Stimulated activated naive CD8-positive, alpha-beta T cell treated with anti-CD3 and anti-CD28 coated beads, Interleukin-15, Interleukin-2, amounts not matched to agents 100 ng/mL and 50 ng/mL, for 24 hours (primary cell): Measurements from ENCODE around the gene RTN4RL1.

Source experiments
- H3K27ac Mint-ChIP-seq: one replicate; pipeline ENCODE4 v1.8.0; 2021; ENCODE audit warnings: mild to moderate bottlenecking, mixed read lengths
- H3K27me3 Mint-ChIP-seq: one replicate; pipeline ENCODE4 v1.8.0; 2021; ENCODE audit warnings: mixed read lengths
- H3K36me3 Mint-ChIP-seq: one replicate; pipeline ENCODE4 v1.8.0; 2021; ENCODE audit warnings: low read depth, mixed read lengths
- H3K4me1 Mint-ChIP-seq: one replicate; pipeline ENCODE4 v1.8.0; 2021; ENCODE audit warnings: low read depth, mixed read lengths
- H3K4me3 Mint-ChIP-seq: one replicate; pipeline ENCODE4 v1.8.0; 2021; ENCODE audit warnings: mild to moderate bottlenecking, mixed read lengths
- H3K9me3 Mint-ChIP-seq: one replicate; pipeline ENCODE4 v1.8.0; 2021; ENCODE audit warnings: mixed read lengths

The RTN4RL1 gene

DNA sequence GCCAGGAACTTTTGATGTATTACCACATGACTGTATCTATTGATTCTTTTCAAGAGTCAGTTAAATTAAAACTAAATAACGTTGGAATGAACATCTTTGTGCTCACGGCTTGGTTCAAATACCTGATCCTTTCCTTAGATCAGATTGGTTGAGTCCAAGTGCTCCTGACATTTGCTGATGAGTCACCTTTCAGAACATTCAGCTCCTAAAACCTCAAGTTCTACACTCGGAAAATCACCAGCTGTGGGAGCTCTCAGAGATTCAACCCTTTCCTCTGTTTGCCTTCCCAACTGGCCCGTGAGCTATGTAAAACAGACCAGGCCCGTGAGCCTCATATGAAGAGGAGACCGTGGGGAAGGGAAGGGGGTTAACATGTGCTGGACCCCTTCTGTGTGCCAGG, 68.1 kb downstream of the RTN4RL1 start:
- H3K27ac Mint-ChIP-seq = no peak overlapping the region
- no peaks in the 10 kb centered on the region for H3K9me3 Mint-ChIP-seq
- H3K4me1 Mint-ChIP-seq = no peaks in the 10 kb centered on the region
- H3K36me3 Mint-ChIP-seq = no peaks in the 10 kb centered on the region
- H3K27me3 Mint-ChIP-seq = no peaks in the 10 kb centered on the region
- H3K4me3 Mint-ChIP-seq = no peak overlapping the region

GRCh38 chr17:1956134-1956533, 69.0 kb downstream of the RTN4RL1 start:
- H3K27me3 Mint-ChIP-seq = no peaks in the 10 kb centered on the region
- H3K4me1 Mint-ChIP-seq = no peaks in the 10 kb centered on the region
- H3K4me3 Mint-ChIP-seq = no peak overlapping the region
- no peak overlapping the region for H3K27ac Mint-ChIP-seq
- H3K9me3 Mint-ChIP-seq = no peaks in the 10 kb centered on the region
- H3K36me3 Mint-ChIP-seq = no peaks in the 10 kb centered on the region

- no peaks in the 10 kb centered on the region for H3K36me3 Mint-ChIP-seq
Observed at GRCh38 chr17:1953831-1954230, 71.3 kb downstream of the RTN4RL1 start.

DNA sequence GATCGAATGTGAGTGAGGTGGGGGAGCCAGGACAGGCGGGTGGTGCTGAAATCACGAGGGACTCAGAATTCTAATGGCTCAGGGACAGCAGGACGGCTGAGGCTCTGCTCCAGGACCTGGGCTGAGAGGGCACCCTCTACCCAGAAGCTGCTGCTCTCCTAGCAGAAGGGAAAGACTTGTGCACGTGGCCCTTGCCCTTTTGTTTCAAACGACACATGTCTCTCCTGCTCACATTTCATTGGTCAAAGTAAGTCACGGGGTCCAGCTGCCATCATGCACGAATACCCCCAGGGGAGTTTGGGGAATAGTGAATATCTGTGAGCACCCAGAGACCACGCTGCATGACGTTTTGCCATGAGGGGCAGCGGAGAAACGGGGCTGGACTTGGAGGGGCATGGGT, 73.2 kb downstream of the RTN4RL1 start:
- no peak overlapping the region for H3K4me3 Mint-ChIP-seq
- no peaks in the 10 kb centered on the region for H3K9me3 Mint-ChIP-seq
- H3K4me1 Mint-ChIP-seq = no peaks in the 10 kb centered on the region
- H3K36me3 Mint-ChIP-seq = no peaks in the 10 kb centered on the region
- no peak overlapping the region for H3K27ac Mint-ChIP-seq
- H3K27me3 Mint-ChIP-seq = no peaks in the 10 kb centered on the region

More at GRCh38 chr17:1953831-1954230, 71.3 kb downstream of the RTN4RL1 start:
- no peaks in the 10 kb centered on the region for H3K27me3 Mint-ChIP-seq
- no peak overlapping the region for H3K27ac Mint-ChIP-seq
- H3K4me3 Mint-ChIP-seq = no peak overlapping the region
- H3K4me1 Mint-ChIP-seq = no peaks in the 10 kb centered on the region
- no peaks in the 10 kb centered on the region for H3K9me3 Mint-ChIP-seq

DNA sequence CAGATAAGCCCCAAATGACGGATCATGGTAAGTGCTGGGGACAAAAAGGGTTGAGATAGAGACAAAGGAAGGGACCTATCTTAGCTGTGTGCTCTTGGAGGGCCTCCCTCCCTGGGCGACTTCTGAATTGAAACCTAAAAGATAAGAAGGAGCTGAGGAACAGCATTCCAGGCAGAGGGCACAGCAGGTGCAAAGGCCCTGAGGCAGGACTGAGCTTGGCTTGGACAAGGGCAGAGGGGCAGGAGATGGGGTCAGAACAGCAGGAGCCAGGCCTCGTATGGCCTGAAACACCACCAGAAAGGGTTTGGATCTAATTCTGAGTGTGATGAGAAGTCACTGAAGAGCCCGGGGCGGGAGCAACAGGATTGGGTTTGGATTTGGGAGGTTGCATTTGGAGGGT, 75.4 kb downstream of the RTN4RL1 start:
- Mint-ChIP-seq H3K9me3 (no peaks in the 10 kb centered on the region), H3K27me3 (no peaks in the 10 kb centered on the region), H3K27ac (no peak overlapping the region), H3K4me1 (no peaks in the 10 kb centered on the region), H3K36me3 (no peaks in the 10 kb centered on the region), H3K4me3 (no peak overlapping the region)

DNA sequence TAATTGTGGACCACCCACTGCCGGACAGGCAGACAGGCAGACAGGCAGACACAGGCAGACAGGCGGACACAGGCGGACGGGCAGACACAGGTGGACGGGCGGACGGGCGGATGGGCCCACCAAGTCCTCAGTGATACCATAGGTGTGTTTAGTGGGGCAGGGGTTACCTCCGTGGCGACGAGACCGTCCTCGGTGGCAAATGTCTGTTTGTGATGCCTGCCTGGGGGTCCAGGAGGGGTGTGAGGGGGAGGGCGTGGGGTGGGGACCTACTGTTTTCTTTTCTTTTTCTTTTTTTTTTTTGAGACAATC, 76.7 kb downstream of the RTN4RL1 start:
- Mint-ChIP-seq H3K27ac (no peak overlapping the region), H3K4me3 (no peak overlapping the region), H3K4me1 (no peaks in the 10 kb centered on the region), H3K27me3 (no peaks in the 10 kb centered on the region), H3K36me3 (no peaks in the 10 kb centered on the region), H3K9me3 (no peaks in the 10 kb centered on the region)

- Mint-ChIP-seq H3K4me3 (no peak overlapping the region), H3K36me3 (no peaks in the 10 kb centered on the region), H3K4me1 (no peaks in the 10 kb centered on the region), H3K27ac (no peak overlapping the region), H3K27me3 (no peaks in the 10 kb centered on the region), H3K9me3 (no peaks in the 10 kb centered on the region)
Observed at GRCh38 chr17:1947743-1948516, 77.2 kb downstream of the RTN4RL1 start.

DNA sequence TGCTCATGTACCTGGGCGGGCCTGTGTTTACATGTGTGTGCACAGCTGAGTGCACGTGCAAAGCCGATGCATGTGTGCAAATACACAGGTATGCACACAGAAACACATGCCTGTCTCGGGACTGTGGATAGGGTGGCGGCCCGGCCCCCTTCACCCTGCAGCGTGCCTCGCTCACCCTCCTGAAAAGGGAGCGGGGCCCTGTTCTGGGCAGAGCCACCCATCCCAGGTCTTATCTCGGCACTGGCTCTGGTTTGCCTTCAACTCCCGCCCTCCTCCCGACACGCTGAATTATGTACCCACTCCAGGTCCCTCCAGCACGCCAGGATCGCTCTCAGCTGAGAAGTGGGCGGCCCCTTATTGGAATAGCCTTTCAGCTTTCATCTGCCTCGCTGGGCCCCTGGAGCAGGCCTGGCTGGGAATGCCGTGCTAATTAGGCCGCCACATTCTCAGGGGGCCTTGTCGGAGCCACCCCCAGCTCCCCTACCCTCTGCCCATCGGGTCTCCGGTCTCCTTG, 77.8 kb downstream of the RTN4RL1 start:
- no peaks in the 10 kb centered on the region for H3K9me3 Mint-ChIP-seq
- H3K4me3 Mint-ChIP-seq = no peak overlapping the region
- no peak overlapping the region for H3K27ac Mint-ChIP-seq
- H3K4me1 Mint-ChIP-seq = no peaks in the 10 kb centered on the region
- H3K36me3 Mint-ChIP-seq = no peaks in the 10 kb centered on the region
- H3K27me3 Mint-ChIP-seq = no peaks in the 10 kb centered on the region

GRCh38 chr17:1946021-1946932, 78.9 kb downstream of the RTN4RL1 start:
- H3K4me3 Mint-ChIP-seq = no peak overlapping the region
- H3K27me3 Mint-ChIP-seq = no peaks in the 10 kb centered on the region
- no peaks in the 10 kb centered on the region for H3K9me3 Mint-ChIP-seq
- no peaks in the 10 kb centered on the region for H3K36me3 Mint-ChIP-seq
- no peaks in the 10 kb centered on the region for H3K4me1 Mint-ChIP-seq
- no peak overlapping the region for H3K27ac Mint-ChIP-seq

GRCh38 chr17:1945621-1946020, 79.5 kb downstream of the RTN4RL1 start:
- H3K4me1 Mint-ChIP-seq = no peaks in the 10 kb centered on the region
- H3K27me3 Mint-ChIP-seq = no peaks in the 10 kb centered on the region
- H3K4me3 Mint-ChIP-seq = no peak overlapping the region
- H3K27ac Mint-ChIP-seq = no peak overlapping the region
- H3K36me3 Mint-ChIP-seq = no peaks in the 10 kb centered on the region
- H3K9me3 Mint-ChIP-seq = no peaks in the 10 kb centered on the region

DNA sequence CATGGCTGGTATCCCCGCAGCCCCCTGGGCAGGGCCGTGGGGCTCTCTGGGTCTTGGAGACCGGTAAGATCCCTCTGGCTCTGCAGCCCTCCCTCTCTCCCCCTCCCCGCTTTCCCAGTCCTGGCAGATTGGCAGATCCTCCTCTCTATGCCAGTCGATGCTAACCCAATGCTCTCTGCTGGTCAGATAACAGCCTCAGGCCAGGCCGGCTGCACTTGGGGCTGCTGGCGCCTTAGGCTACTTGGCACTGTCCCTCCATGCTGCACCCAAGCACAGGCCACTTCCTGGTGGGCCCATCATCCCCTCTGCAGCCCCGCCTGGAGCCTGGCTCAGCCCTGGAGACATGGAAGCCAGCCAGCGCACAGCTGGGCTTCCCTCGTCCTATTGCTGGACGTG, 81.7 kb downstream of the RTN4RL1 start:
- Mint-ChIP-seq H3K27me3 (no peaks in the 10 kb centered on the region), H3K9me3 (no peaks in the 10 kb centered on the region), H3K36me3 (no peaks in the 10 kb centered on the region), H3K27ac (no peak overlapping the region), H3K4me1 (no peaks in the 10 kb centered on the region), H3K4me3 (no peak overlapping the region)

DNA sequence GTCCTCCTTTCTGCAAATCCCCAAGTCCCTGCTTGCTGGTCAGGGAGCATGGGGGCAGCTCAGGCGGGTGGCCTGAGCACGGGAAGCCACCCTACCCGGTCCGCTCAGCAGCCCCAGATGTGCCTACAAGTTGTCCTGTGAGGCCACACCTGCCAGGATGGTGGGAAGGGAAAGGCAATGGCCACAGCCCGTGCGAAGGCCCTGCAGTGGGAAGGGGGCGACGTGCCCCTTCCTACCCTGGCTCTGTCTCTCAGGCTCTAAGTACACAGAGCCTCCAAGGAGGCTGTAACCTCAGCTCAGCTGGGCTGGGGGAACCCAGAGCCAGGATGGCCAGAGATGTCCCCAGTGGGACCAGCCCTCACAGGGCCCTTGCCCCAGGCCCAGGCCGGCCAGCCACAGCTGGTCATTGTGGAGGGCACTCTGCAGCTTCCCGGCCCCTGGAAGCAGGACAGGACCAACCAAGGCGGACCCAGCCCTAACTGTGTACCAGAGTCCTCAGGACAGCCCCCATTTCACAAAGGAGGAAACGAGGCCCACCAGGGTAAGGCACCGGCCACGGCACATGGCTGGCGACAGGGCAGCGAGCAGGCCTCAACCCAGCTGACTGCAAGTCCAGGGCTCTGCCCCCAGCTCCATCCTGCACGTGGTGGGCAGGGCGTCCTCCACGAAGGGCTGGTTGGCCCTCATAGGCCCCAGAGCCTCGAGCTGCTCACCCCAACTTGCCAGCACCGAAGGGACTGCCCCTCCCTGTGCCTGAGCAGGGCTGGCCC, 82.3 kb downstream of the RTN4RL1 start:
- H3K27me3 Mint-ChIP-seq = no peaks in the 10 kb centered on the region
- H3K9me3 Mint-ChIP-seq = no peaks in the 10 kb centered on the region
- H3K4me3 Mint-ChIP-seq = no peak overlapping the region
- H3K36me3 Mint-ChIP-seq = no peaks in the 10 kb centered on the region
- no peak overlapping the region for H3K27ac Mint-ChIP-seq
- no peaks in the 10 kb centered on the region for H3K4me1 Mint-ChIP-seq

DNA sequence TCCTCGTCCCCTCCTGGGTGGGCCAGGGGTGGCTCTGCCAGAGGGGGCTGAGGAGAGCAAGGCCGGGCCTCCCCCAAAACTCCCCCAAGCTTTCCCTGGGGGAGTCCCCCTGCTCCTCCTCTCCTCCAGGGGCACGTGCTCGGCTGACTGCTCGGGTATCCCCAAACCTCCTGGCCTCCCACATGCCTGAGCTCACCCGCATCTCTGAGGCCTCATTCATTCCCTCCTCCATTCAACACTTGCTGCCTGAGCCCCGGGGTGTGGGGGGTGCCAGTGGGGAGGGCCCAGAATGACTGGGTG, 83.1 kb downstream of the RTN4RL1 start:
- H3K9me3 Mint-ChIP-seq = no peaks in the 10 kb centered on the region
- H3K27ac Mint-ChIP-seq = no peak overlapping the region
- H3K4me3 Mint-ChIP-seq = no peak overlapping the region
- H3K36me3 Mint-ChIP-seq = no peaks in the 10 kb centered on the region
- no peaks in the 10 kb centered on the region for H3K4me1 Mint-ChIP-seq
- no peaks in the 10 kb centered on the region for H3K27me3 Mint-ChIP-seq

DNA sequence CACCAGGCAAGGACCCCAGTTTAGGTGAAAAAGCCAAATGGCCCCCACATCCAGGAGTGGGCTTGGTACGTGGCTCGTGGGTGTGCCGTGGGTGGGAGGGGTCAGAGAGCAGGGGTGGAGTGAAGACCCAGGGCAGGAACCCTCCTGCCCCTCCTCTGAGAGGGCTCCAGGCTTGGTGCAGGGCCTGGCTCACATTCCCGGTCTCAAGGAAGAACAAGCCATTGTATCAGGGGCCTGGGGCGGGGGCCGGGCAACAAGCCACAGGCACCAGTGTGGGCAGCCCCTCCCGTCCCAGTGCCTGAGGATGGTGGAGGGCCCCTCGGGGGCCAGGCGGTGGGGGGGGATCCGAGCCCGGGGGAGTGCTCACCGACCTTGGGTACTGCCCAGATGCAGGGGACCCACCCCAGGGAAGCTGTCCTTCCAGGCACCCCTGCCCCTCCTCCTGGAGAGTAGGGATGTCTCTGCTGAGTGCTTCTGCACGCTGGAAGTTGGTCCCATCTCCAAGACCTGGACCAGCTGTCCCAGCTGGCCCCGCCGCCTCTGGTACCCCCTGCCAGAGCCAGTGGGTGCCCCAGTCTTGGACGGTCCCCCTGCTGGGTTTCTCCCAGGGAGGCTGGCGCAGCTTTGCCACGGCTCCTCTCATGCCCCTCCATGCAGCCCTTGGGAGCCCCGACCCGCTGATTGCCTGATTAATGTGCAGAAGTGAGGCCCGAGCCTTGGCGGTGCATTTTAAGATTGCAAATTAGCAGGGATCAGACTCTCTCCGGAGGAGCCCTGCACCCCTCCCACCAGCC, 83.7 kb downstream of the RTN4RL1 start:
- no peak overlapping the region for H3K27ac Mint-ChIP-seq
- H3K4me3 Mint-ChIP-seq = no peak overlapping the region
- H3K9me3 Mint-ChIP-seq = no peaks in the 10 kb centered on the region
- no peaks in the 10 kb centered on the region for H3K27me3 Mint-ChIP-seq
- H3K4me1 Mint-ChIP-seq = no peaks in the 10 kb centered on the region
- H3K36me3 Mint-ChIP-seq = no peaks in the 10 kb centered on the region
